Skeletal muscle tissue (tissue), 4 donors: ENCODE measurements around the gene DUSP9. TPM values are rescaled to one million over a fixed set of nuclear protein-coding genes. Genes with fewer than 3 reads are reported as not detected.

Experiments used
- H3K27ac ChIP-seq: one replicate; pipeline ENCODE4 v1.7.0; 2013; ENCODE audit warnings: mild to moderate bottlenecking, low read depth, low read length, inconsistent platforms
- H3K27me3 ChIP-seq, 3 donors: one replicate each; pipeline ENCODE4 v1.7.0; 2013; ENCODE audit warnings: low read length in 3 of 3; ENCODE audit not compliant: control insufficient read depth in 3 of 3, insufficient read depth in 3 of 3
- H3K36me3 ChIP-seq, 3 donors: one replicate each; pipeline ENCODE4 v1.7.0; 2013; ENCODE audit warnings: low read length in 3 of 3; ENCODE audit not compliant: control insufficient read depth in 3 of 3, insufficient read depth in 3 of 3
- H3K4me1 ChIP-seq, 3 donors: one replicate each; pipeline ENCODE4 v1.7.0; 2013; ENCODE audit warnings: low read length in 3 of 3, mild to moderate bottlenecking in 3 of 3; ENCODE audit not compliant: control insufficient read depth in 3 of 3, insufficient read depth in 3 of 3
- H3K4me3 ChIP-seq, 3 donors: one replicate each; pipeline ENCODE4 v1.7.0; 2013; ENCODE audit warnings: low read length in 3 of 3
- H3K9ac ChIP-seq, 3 donors: one replicate each; pipeline ENCODE4 v1.7.0; 2013; ENCODE audit warnings: low read length in 3 of 3, mild to moderate bottlenecking in 3 of 3, moderate library complexity in 2 of 3, low read depth in 1 of 3
- H3K9me3 ChIP-seq, 3 donors: one replicate each; pipeline ENCODE4 v1.7.0; 2013; ENCODE audit warnings: low read length in 3 of 3; ENCODE audit not compliant: control insufficient read depth in 3 of 3
- total RNA-seq: library from RNA; depleted of rRNA; stranded (reverse); fragments of >200 nt; gene quantifications from one replicate; pipeline ENCODE4 v1.2.3, GENCODE V29; 2014
- donor health status: Osteomylitis.

DUSP9 gene
- total RNA-seq, 1 donor from 2014 or later, result not detected

- Histone ChIP-seq H3K9me3 (no peaks in the 10 kb centered on the region), H3K36me3 (no peaks in the 10 kb centered on the region)
Measured at GRCh38 chrX:153620576-153620975, 26.4 kb upstream of the DUSP9 start.

DNA sequence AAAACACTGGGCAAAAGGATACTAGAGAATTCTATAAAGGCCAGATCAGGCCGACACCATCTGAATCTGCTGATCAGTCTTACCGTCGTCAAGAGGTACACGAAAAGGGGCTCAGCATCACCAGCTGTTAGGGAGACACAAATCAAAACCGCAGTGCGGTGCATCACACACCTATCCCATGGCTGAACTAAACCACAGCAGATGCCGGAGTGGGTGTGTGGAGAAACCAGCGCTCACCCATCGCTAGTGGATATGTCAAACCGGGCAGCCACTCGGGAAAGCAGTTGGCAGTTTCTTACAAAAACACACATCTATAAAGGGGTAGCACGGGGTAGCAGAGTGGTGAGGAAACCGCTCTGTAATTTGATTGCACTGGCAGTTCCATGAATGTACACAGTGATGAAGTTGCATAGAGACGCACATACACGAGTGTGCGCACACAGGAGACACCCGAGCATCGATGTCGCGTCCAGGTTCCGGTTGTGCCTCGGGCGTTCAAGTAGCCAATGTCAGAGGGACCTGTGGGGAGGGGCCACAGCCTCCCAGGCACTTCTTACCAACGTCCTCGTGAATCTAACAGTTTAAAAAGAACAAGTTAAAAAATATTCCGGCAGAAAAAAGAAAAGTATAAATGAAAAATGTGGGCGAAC is 24.9 kb upstream of the DUSP9 start:
- H3K9me3 ChIP-seq, result no peaks in the 10 kb centered on the region
- H3K36me3 ChIP-seq, result no peaks in the 10 kb centered on the region
- no peak overlapping the region for H3K27ac ChIP-seq
- peaks cover 0 to 27% (median 10%) of the 10 kb centered on the region in 3 donors for H3K27me3 ChIP-seq
- H3K9ac ChIP-seq, result no peak overlapping the region
- no peaks in the 10 kb centered on the region for H3K4me1 ChIP-seq
- no peak overlapping the region for H3K4me3 ChIP-seq

More at GRCh38 chrX:153620576-153620975, 26.4 kb upstream of the DUSP9 start:
- Histone ChIP-seq H3K4me1 (no peaks in the 10 kb centered on the region), H3K27ac (no peak overlapping the region), H3K9ac (no peak overlapping the region), H3K4me3 (no peak overlapping the region), H3K27me3 (peaks cover 0 to 34% (median 10%) of the 10 kb centered on the region in 3 donors)

- Histone ChIP-seq H3K36me3 (no peaks in the 10 kb centered on the region), H3K9me3 (no peaks in the 10 kb centered on the region), H3K9ac (no peak overlapping the region), H3K27ac (no peak overlapping the region), H3K4me3 (no peak overlapping the region), H3K4me1 (no peaks in the 10 kb centered on the region), H3K27me3 (peaks cover 0 to 24% (median 10%) of the 10 kb centered on the region in 3 donors)
Measured at GRCh38 chrX:153622661-153623309, 24.2 kb upstream of the DUSP9 start.

- no peaks in the 10 kb centered on the region for H3K36me3 ChIP-seq
- H3K9ac ChIP-seq, result no peak overlapping the region
- no peak overlapping the region for H3K27ac ChIP-seq
- peaks cover 0 to 17% (median 10%) of the 10 kb centered on the region in 3 donors for H3K27me3 ChIP-seq
- H3K4me3 ChIP-seq, result no peak overlapping the region
- H3K4me1 ChIP-seq, result no peaks in the 10 kb centered on the region
- H3K9me3 ChIP-seq, result no peaks in the 10 kb centered on the region
Measured at GRCh38 chrX:153623310-153624029, 23.5 kb upstream of the DUSP9 start.

GRCh38 chrX:153624196-153625091 is 22.6 kb upstream of the DUSP9 start:
- Histone ChIP-seq H3K4me3 (no peak overlapping the region), H3K9me3 (no peaks in the 10 kb centered on the region), H3K9ac (no peak overlapping the region), H3K36me3 (no peaks in the 10 kb centered on the region), H3K4me1 (no peaks in the 10 kb centered on the region), H3K27ac (no peak overlapping the region), H3K27me3 (peaks cover 0 to 21% (median 10%) of the 10 kb centered on the region in 3 donors)

GRCh38 chrX:153625271-153626024 is 21.6 kb upstream of the DUSP9 start:
- Histone ChIP-seq H3K36me3 (no peaks in the 10 kb centered on the region), H3K9me3 (no peaks in the 10 kb centered on the region), H3K4me1 (no peaks in the 10 kb centered on the region), H3K9ac (no peak overlapping the region), H3K27ac (no peak overlapping the region), H3K4me3 (no peak overlapping the region), H3K27me3 (peaks cover 0 to 21% (median 10%) of the 10 kb centered on the region in 3 donors)

DNA sequence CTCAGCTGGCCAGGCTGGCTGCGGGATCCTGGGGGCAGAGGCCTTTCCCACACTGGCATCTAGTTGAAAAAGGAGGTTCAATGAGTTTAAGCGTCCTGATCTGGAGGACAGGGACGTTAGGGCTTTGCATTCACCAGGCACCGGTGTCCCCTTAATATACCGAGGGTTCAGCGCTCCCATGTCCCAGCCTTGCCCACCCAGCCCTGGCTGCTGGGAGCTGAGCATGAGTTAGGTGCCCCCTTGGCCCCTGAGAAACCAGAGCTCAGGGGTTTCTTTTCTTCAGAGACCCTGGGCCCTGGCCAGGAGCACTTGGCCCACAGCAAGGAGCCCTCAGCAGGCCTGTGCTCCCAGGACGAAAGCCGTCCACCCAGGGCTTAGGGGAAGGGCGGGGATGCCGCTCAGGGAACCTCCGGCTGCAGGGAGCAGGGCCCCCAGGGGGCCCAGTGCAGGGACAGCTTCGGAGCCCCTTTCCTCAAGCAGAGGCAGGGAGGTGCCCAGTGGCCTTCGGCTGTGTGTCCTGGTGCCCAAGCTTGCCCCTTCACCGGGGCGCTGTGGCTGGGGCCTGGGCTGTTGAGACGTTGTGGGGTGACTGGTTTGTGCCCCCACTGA is 20.9 kb upstream of the DUSP9 start:
- Histone ChIP-seq H3K27me3 (peaks cover 0 to 21% (median 10%) of the 10 kb centered on the region in 3 donors), H3K36me3 (no peaks in the 10 kb centered on the region), H3K9ac (no peak overlapping the region), H3K4me3 (no peak overlapping the region), H3K9me3 (no peaks in the 10 kb centered on the region), H3K4me1 (no peaks in the 10 kb centered on the region), H3K27ac (no peak overlapping the region)

GRCh38 chrX:153626863-153627674 is 19.9 kb upstream of the DUSP9 start:
- Histone ChIP-seq H3K27ac (no peak overlapping the region), H3K27me3 (peaks cover 0 to 21% (median 10%) of the 10 kb centered on the region in 3 donors), H3K36me3 (no peaks in the 10 kb centered on the region), H3K4me3 (no peak overlapping the region), H3K9ac (no peak overlapping the region), H3K4me1 (no peaks in the 10 kb centered on the region), H3K9me3 (no peaks in the 10 kb centered on the region)
